NCI-H187 treated with DMSO at 0.1 percent for 48 hours (cell line): ENCODE measurements around the gene LARGE2.

Experiments used
- DNase-seq: peaks from one replicate; lab custom pipeline; 2025; lab: John Stamatoyannopoulos, UW

LARGE2 gene

GRCh38 chr11:45930031-45930794, 7.8 kb downstream of the LARGE2 start:
- DNase-seq = peak; percentile 39

GRCh38 chr11:45930951-45931570, 8.6 kb downstream of the LARGE2 start:
- DNase-seq = no peak

GRCh38 chr11:45931739-45932138, 9.3 kb downstream of the LARGE2 start:
- DNase-seq = no peak

GRCh38 chr11:45932217-45932616, 9.8 kb downstream of the LARGE2 start:
- no peak for DNase-seq

- DNase-seq = no peak
Measured at GRCh38 chr11:45933131-45933831, 10.8 kb downstream of the LARGE2 start.

GRCh38 chr11:45933846-45934579, 11.6 kb downstream of the LARGE2 start:
- DNase-seq = no peak

- no peak for DNase-seq
Measured at GRCh38 chr11:45934580-45935318, 12.3 kb downstream of the LARGE2 start.

GRCh38 chr11:45935349-45936064, 13.1 kb downstream of the LARGE2 start:
- no peak for DNase-seq

GRCh38 chr11:45936511-45937054, 14.1 kb downstream of the LARGE2 start:
- DNase-seq = no peak

- DNase-seq = no peak
Measured at GRCh38 chr11:45937916-45938315, 15.5 kb downstream of the LARGE2 start.

GRCh38 chr11:45939836-45940235, 17.4 kb downstream of the LARGE2 start:
- no peak for DNase-seq

GRCh38 chr11:45941285-45941684, 18.8 kb downstream of the LARGE2 start:
- no peak for DNase-seq

GRCh38 chr11:45942381-45942780, 19.9 kb downstream of the LARGE2 start:
- no peak for DNase-seq

GRCh38 chr11:45945397-45945999, 23.0 kb downstream of the LARGE2 start:
- DNase-seq = no peak

- no peak for DNase-seq
Measured at GRCh38 chr11:45947885-45948284, 25.4 kb downstream of the LARGE2 start.

- DNase-seq = no peak
Measured at GRCh38 chr11:45948356-45948755, 25.9 kb downstream of the LARGE2 start.

- DNase-seq = no peak
Measured at GRCh38 chr11:45949992-45950407, 27.5 kb downstream of the LARGE2 start.

- no peak for DNase-seq
Measured at GRCh38 chr11:45959851-45960250, 37.4 kb downstream of the LARGE2 start.

- no peak for DNase-seq
Measured at GRCh38 chr11:45960387-45961095, 38.1 kb downstream of the LARGE2 start.
